H1 (cell line): Measurements from ENCODE around the gene TTC28.

Experiments used
- CHD1 ChIP-seq: IDR thresholded peaks from 2 replicates; pipeline ENCODE4 v1.6.1; 2012; ENCODE audit warnings: low read depth, low read length, improper control_type of control experiment
- CREB1 ChIP-seq: IDR thresholded peaks from 2 replicates; pipeline ENCODE4 v1.6.1; 2012; ENCODE audit warnings: inconsistent platforms
- CTCF ChIP-seq, 3 experiments: IDR thresholded peaks; 1 replicate in 2 of 3; 2 replicates in 1 of 3; pipeline versions ENCODE4 v1.5.1 to v1.6.1; 2011; ENCODE audit warnings: low read length in 3 of 3, mild to moderate bottlenecking in 3 of 3, inconsistent platforms in 2 of 3, low read depth in 1 of 3, moderate library complexity in 1 of 3; ENCODE audit not compliant: insufficient read depth in 1 of 3; ENCODE audit errors: control extremely low read depth in 1 of 3
- EZH2 ChIP-seq: fragments of 200-600 bp; sonication (generic); IDR thresholded peaks from 2 replicates; pipeline ENCODE4 v1.7.1; 2012; ENCODE audit warnings: low read depth, mild to moderate bottlenecking, moderate library complexity, low read length, inconsistent platforms; ENCODE audit not compliant: severe bottlenecking
- MAX ChIP-seq: IDR thresholded peaks from 2 replicates; pipeline ENCODE4 v1.6.1; 2012; ENCODE audit warnings: inconsistent platforms
- POLR2A ChIP-seq, 2 experiments: IDR thresholded peaks; 1 replicate in 1 of 2; 2 replicates in 1 of 2; pipeline ENCODE4 v1.6.1; 2011; ENCODE audit warnings: low read depth in 2 of 2, low read length in 2 of 2, mild to moderate bottlenecking in 2 of 2; ENCODE audit errors: control extremely low read depth in 1 of 2
- POLR2AphosphoS5 ChIP-seq: IDR thresholded peaks from 2 replicates; pipeline ENCODE4 v1.6.1; 2011; ENCODE audit warnings: low read depth, low read length
- RFX5 ChIP-seq: IDR thresholded peaks from 2 replicates; pipeline ENCODE4 v1.6.1; 2011; ENCODE audit warnings: low read depth, low read length, improper control_type of control experiment, borderline replicate concordance
- RXRA ChIP-seq: IDR thresholded peaks from 2 replicates; pipeline ENCODE4 v1.6.1; 2011; ENCODE audit warnings: low read depth, mild to moderate bottlenecking, low read length, moderate library complexity; ENCODE audit not compliant: insufficient read depth
- SP2 ChIP-seq: IDR thresholded peaks from 2 replicates; pipeline ENCODE4 v1.6.1; 2012; ENCODE audit warnings: mild to moderate bottlenecking, low read length, inconsistent platforms

- no peak for TF ChIP-seq CTCF (IDR thresholded peaks at IDR 0.05; ENCODE audit: control extremely low read depth in 1 of 3, insufficient read depth in 1 of 3, low read depth in 1 of 3, low read length in 3 of 3)
- TF ChIP-seq MAX, result no peak
- TF ChIP-seq SP2, result no peak
- TF ChIP-seq POLR2A (IDR thresholded peaks at IDR 0.05; ENCODE audit: control extremely low read depth in 1 of 2, low read depth in 2 of 2, low read length in 2 of 2), result no peak
- no peak for TF ChIP-seq POLR2AphosphoS5
- no peak for TF ChIP-seq RXRA
- no peak for TF ChIP-seq CREB1
- TF ChIP-seq EZH2, result no peak
- TF ChIP-seq CHD1, result no peak
- TF ChIP-seq RFX5, result no peak
These were observed 506.6 kb downstream of the TTC28 start for GRCh38 chr22:28172892-28173670.
